Measurements from ENCODE around the gene CASP6. TPM values are rescaled to one million over a fixed set of nuclear protein-coding genes. Genes with fewer than 3 reads are reported as not detected.

Gene CASP6
- total RNA-seq, 1 donor from 2014 or later = 15.0 TPM

DNA sequence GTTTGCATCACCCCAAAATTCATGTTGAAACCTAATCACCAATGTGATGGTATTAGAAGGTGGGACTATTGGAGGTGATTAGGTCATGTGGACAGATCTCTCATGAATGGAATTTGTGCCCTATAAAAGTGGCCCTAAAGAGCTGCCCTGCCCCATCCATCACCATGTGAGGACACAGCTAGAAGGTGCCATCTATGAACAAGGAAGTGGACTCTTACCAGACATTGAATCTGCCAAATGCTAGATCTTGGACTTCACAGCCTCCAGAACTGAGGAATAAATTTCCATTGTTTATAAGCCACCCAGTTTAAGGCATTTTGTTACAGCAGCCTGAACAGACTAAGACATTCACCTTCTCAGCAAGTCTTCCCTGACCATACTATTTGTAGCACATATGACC is 19.1 kb upstream of the CASP6 start:
- Mint-ChIP-seq H3K9me3 (ENCODE audit: unreplicated experiment) (no peaks in the 10 kb centered on the region), H3K27me3 (ENCODE audit: unreplicated experiment) (no peaks in the 10 kb centered on the region), H3K4me1 (ENCODE audit: low read depth, unreplicated experiment) (no peaks in the 10 kb centered on the region), H3K36me3 (ENCODE audit: unreplicated experiment) (no peaks in the 10 kb centered on the region), H3K27ac (ENCODE audit: unreplicated experiment) (no peak overlapping the region), H3K4me3 (ENCODE audit: unreplicated experiment) (no peak overlapping the region)
- TF ChIP-seq, protein P1, sequence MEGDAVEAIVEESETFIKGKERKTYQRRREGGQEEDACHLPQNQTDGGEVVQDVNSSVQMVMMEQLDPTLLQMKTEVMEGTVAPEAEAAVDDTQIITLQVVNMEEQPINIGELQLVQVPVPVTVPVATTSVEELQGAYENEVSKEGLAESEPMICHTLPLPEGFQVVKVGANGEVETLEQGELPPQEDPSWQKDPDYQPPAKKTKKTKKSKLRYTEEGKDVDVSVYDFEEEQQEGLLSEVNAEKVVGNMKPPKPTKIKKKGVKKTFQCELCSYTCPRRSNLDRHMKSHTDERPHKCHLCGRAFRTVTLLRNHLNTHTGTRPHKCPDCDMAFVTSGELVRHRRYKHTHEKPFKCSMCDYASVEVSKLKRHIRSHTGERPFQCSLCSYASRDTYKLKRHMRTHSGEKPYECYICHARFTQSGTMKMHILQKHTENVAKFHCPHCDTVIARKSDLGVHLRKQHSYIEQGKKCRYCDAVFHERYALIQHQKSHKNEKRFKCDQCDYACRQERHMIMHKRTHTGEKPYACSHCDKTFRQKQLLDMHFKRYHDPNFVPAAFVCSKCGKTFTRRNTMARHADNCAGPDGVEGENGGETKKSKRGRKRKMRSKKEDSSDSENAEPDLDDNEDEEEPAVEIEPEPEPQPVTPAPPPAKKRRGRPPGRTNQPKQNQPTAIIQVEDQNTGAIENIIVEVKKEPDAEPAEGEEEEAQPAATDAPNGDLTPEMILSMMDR (IDR thresholded peaks at IDR 0.05; ENCODE audit: partially characterized antibody, unreplicated experiment) = no peak
- no peak for DNase-seq

- DNase-seq = no peak
- TF ChIP-seq, protein P1 (IDR thresholded peaks at IDR 0.05; ENCODE audit: partially characterized antibody, unreplicated experiment) = no peak
- Mint-ChIP-seq H3K4me3 (ENCODE audit: unreplicated experiment) (no peak overlapping the region), H3K27ac (ENCODE audit: unreplicated experiment) (no peak overlapping the region), H3K4me1 (ENCODE audit: low read depth, unreplicated experiment) (no peaks in the 10 kb centered on the region), H3K36me3 (ENCODE audit: unreplicated experiment) (no peaks in the 10 kb centered on the region), H3K27me3 (ENCODE audit: unreplicated experiment) (no peaks in the 10 kb centered on the region), H3K9me3 (ENCODE audit: unreplicated experiment) (no peaks in the 10 kb centered on the region)
These were observed 17.8 kb upstream of the CASP6 start for GRCh38 chr4:109721033-109721432.

DNA sequence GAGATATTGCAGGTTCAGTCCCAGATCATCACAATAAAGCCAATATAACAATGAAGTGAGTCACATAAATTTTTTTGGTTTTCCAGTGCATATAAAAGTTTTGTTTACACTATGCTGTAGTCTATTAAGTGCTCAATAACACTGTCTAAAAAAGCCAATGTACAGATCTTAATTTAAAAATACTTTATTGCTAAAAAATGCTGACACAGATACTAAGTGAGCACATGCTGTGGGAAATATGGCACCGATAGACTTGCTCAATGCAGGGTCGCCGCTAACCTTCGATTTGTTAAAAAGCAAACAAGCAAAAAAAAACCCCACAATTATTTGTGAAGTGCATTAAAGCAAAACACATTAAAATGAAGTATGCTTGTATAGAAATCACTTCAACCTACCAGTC is 16.4 kb upstream of the CASP6 start:
- H3K4me1 Mint-ChIP-seq (ENCODE audit: low read depth, unreplicated experiment) = no peaks in the 10 kb centered on the region
- H3K4me3 Mint-ChIP-seq (ENCODE audit: unreplicated experiment) = no peak overlapping the region
- H3K36me3 Mint-ChIP-seq (ENCODE audit: unreplicated experiment) = no peaks in the 10 kb centered on the region
- DNase-seq = no peak
- no peaks in the 10 kb centered on the region for H3K9me3 Mint-ChIP-seq (ENCODE audit: unreplicated experiment)
- no peaks in the 10 kb centered on the region for H3K27me3 Mint-ChIP-seq (ENCODE audit: unreplicated experiment)
- TF ChIP-seq, protein P1 (IDR thresholded peaks at IDR 0.05; ENCODE audit: partially characterized antibody, unreplicated experiment) = no peak
- H3K27ac Mint-ChIP-seq (ENCODE audit: unreplicated experiment) = no peak overlapping the region

- TF ChIP-seq, protein P1 (IDR thresholded peaks at IDR 0.05; ENCODE audit: partially characterized antibody, unreplicated experiment) = no peak
- Mint-ChIP-seq H3K27me3 (ENCODE audit: unreplicated experiment) (no peaks in the 10 kb centered on the region), H3K27ac (ENCODE audit: unreplicated experiment) (no peak overlapping the region), H3K9me3 (ENCODE audit: unreplicated experiment) (no peaks in the 10 kb centered on the region), H3K4me1 (ENCODE audit: low read depth, unreplicated experiment) (no peaks in the 10 kb centered on the region), H3K36me3 (ENCODE audit: unreplicated experiment) (no peaks in the 10 kb centered on the region), H3K4me3 (ENCODE audit: unreplicated experiment) (no peak overlapping the region)
- no peak for DNase-seq
These were observed 15.5 kb upstream of the CASP6 start for GRCh38 chr4:109718759-109719158.

GRCh38 chr4:109713500-109713899 is 10.3 kb upstream of the CASP6 start:
- Mint-ChIP-seq H3K27ac (ENCODE audit: unreplicated experiment) (no peak overlapping the region), H3K4me3 (ENCODE audit: unreplicated experiment) (no peak overlapping the region), H3K27me3 (ENCODE audit: unreplicated experiment) (no peaks in the 10 kb centered on the region), H3K9me3 (ENCODE audit: unreplicated experiment) (no peaks in the 10 kb centered on the region), H3K36me3 (ENCODE audit: unreplicated experiment) (no peaks in the 10 kb centered on the region), H3K4me1 (ENCODE audit: low read depth, unreplicated experiment) (no peaks in the 10 kb centered on the region)
- TF ChIP-seq, protein P1 (IDR thresholded peaks at IDR 0.05; ENCODE audit: partially characterized antibody, unreplicated experiment) = no peak
- no peak for DNase-seq

All from glutamatergic neuron (in vitro differentiated cells).